ENCODE results near the gene RFLNA.

- no peak for TF ChIP-seq CTCF (IDR thresholded peaks at IDR 0.05)
- TF ChIP-seq POLR2A (IDR thresholded peaks at IDR 0.05) = no peak
Observed at GRCh38 chr12:124345795-124346194, 50.9 kb downstream of the RFLNA start.

All from uterus (tissue), 2 donors.